C4-2B (cell line): ENCODE measurements around the gene SRCIN1.
A peak's percentile ranks its signal among the peaks of the same experiment; 100 is the strongest.

Source experiments
- H3K27ac ChIP-seq: fragments of 450-650 bp; 2 replicates; pipeline ENCODE4 v1.5.1; 2017
- CTCF ChIP-seq: fragments of 450-650 bp; conservative IDR thresholded peaks from 2 replicates; pipeline ENCODE4 v1.5.1; 2017; ENCODE audit warnings: mild to moderate bottlenecking
- ZFX ChIP-seq: fragments of 450-650 bp; IDR thresholded peaks from 2 replicates; pipeline ENCODE4 v1.6.1; 2017

SRCIN1 gene

DNA sequence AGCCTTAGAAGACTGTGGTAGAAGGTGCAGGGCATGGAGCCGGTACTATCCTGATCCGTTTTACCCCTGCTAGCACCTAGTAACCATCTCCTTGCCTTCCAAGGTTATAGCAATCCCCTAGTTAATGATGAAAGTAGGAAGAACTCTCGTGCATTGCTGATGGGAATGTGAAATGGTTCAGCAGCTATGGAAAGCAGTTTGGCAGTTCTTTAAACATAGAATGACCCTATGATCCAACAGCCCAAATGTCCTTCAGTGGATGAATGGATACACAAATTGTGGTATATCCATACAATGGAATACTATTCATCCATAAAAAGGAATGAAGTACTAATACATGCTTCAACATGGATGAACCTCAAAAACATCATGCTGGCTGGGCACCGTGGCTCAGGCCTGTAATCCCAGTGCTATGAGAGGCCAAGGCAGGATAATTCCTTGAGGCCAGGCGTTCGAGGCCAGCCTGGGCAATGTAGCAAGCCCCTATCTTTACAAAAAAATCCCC is 6.2 kb upstream of the SRCIN1 start:
- H3K27ac ChIP-seq: no peak overlapping the region
- TF ChIP-seq ZFX (no peak), CTCF (no peak)

- no peak overlapping the region for H3K27ac ChIP-seq
- no peak for TF ChIP-seq CTCF
- no peak for TF ChIP-seq ZFX
Observed at GRCh38 chr17:38611070-38611786, 5.5 kb upstream of the SRCIN1 start.

GRCh38 chr17:38609280-38610031 is 3.7 kb upstream of the SRCIN1 start:
- no peak for TF ChIP-seq CTCF
- no peak for TF ChIP-seq ZFX
- peak overlapping the region; percentile 93 for H3K27ac ChIP-seq

GRCh38 chr17:38608648-38609047 is 2.9 kb upstream of the SRCIN1 start:
- H3K27ac ChIP-seq: peak overlapping the region; percentile 93

GRCh38 chr17:38606646-38607611 is 1.2 kb upstream of the SRCIN1 start:
- H3K27ac ChIP-seq: peak overlapping the region; percentile 93
- TF ChIP-seq ZFX: no peak
- TF ChIP-seq CTCF: peak; percentile 59

More at GRCh38 chr17:38608648-38609047, 2.9 kb upstream of the SRCIN1 start:
- no peak for TF ChIP-seq ZFX
- no peak for TF ChIP-seq CTCF

GRCh38 chr17:38605411-38605840 is 326 bp downstream of the SRCIN1 start:
- peak overlapping the region; percentile 93 for H3K27ac ChIP-seq
- TF ChIP-seq CTCF: no peak
- no peak for TF ChIP-seq ZFX
